ENCODE data around the gene CCAR1. TPM values are rescaled to one million over a fixed set of nuclear protein-coding genes. Genes with fewer than 3 reads are reported as not detected.
A peak's percentile ranks its signal among the peaks of the same experiment; 100 is the strongest.
"Not testable (repeated sequence)": the region's sequence is repeated elsewhere in the genome, so short reads cannot be mapped to it uniquely, and the experiment has no call there.

CCAR1 gene, protein sequence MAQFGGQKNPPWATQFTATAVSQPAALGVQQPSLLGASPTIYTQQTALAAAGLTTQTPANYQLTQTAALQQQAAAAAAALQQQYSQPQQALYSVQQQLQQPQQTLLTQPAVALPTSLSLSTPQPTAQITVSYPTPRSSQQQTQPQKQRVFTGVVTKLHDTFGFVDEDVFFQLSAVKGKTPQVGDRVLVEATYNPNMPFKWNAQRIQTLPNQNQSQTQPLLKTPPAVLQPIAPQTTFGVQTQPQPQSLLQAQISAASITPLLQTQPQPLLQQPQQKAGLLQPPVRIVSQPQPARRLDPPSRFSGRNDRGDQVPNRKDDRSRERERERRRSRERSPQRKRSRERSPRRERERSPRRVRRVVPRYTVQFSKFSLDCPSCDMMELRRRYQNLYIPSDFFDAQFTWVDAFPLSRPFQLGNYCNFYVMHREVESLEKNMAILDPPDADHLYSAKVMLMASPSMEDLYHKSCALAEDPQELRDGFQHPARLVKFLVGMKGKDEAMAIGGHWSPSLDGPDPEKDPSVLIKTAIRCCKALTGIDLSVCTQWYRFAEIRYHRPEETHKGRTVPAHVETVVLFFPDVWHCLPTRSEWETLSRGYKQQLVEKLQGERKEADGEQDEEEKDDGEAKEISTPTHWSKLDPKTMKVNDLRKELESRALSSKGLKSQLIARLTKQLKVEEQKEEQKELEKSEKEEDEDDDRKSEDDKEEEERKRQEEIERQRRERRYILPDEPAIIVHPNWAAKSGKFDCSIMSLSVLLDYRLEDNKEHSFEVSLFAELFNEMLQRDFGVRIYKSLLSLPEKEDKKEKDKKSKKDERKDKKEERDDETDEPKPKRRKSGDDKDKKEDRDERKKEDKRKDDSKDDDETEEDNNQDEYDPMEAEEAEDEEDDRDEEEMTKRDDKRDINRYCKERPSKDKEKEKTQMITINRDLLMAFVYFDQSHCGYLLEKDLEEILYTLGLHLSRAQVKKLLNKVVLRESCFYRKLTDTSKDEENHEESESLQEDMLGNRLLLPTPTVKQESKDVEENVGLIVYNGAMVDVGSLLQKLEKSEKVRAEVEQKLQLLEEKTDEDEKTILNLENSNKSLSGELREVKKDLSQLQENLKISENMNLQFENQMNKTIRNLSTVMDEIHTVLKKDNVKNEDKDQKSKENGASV
- polyA plus RNA-seq (ENCODE audit: insufficient read length in 4 of 4), result 100 to 1,000 TPM; 135 to 194 (median 170) TPM

DNA sequence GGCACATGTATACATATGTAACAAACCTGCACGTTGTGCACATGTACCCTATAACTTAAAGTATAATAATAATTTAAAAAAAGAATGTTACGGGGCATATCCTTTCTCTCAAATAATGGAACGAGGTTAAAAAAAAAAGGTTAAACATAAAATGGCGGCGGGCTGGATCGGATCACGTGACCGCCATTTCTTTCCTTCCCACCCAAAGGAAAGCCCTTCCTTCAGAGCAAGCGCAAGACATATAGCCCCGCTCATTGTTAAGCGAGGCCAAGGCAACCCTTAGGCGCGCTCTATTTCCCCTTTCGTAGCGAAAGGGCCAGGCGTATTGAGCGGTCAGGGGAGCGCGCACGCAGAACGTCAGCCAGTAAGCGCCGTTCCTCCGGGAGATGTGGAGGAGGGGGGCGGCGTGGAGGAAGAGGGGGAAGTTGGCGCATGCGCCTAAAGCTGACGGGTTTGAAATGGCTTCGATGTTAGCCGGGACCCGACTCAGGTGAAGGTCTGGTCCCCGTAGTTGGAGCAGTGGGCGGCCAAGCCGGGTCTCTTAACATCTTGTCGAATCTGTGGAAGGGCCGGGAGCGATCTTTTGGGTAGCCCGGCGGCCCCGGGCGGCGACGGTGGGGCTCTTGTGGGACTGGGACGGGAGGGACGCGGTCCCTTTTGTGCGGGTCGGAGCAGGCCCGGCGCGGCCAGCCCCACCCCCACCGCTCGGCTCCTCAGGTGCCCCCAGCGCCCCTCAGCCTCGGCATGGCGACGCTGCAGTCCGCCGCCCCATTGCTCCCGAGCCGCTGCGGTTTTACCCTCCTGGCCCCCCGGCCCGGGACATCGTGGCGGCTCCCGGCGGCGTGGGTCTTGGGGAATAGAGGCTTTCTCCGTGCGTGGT is at the start of gene CCAR1:
Gene CCAR1, plus strand, starts transcription at position 447 of the 880 bp plus-strand sequence. CDS start 1,266 bp downstream, outside the sequence.
- DNase-seq (ENCODE audit: low read depth in 4 of 4, low spot score in 3 of 4), result peak; percentile 97 to 98 (median 98)

DNA sequence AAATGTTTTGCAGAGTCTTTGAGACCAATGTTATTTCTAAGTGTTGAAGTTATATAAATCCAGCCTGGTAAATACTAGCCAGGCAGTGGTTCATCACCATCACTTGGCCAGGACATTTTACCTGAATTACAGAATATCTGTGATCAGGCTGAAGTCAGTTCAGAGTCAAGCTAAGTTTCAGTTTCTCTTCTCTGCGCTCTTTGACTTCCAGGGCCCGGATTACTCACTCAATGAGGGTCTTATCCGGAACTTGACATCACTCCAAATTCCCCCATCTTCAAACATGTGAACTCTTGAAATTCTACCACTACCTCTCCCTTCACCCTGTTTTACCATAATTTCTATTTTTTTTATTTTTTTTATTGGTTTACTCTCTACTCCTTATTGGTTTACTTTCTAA is 36.6 kb upstream of the CCAR1 start:
- no peak for DNase-seq (ENCODE audit: low read depth in 4 of 4, low spot score in 3 of 4)

DNA sequence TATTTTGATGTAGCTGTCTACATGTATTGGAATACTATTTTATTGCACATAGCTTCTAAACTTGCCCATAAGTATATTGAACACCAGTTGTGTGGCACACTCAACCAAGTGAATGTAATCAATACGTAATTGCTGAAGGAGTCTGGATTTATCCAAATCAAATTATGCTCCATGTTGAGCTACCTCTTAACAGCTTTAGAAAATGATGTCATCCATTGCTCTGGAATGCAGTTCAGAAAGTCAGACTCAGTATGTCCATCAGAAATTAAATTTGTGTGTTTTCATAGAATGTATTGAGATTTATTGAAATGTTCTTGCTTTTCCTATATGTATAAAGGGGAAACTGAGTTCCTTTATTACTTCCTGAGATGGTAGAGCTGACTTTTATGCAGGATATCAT is 25.0 kb upstream of the CCAR1 start:
- DNase-seq (ENCODE audit: low read depth in 4 of 4, low spot score in 3 of 4), result no peak

DNA sequence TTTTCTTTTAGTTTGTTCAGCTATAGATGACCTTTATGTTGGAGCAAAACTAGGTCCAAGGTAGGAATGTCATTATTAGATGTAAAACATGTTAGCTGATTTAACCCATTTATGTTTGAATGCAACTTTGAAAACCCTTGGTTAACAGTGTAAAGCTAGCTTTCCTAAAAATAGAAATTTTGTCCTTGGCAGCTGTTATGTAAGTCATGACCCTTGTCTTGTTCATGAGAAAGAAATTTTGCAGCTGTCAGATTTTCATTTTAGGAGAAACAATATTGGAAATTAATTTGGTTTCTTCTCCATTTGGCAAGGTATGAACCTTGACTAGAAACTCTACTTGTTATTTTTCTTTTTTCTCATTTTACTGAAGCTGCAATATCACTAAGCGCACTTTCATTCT is 23.9 kb upstream of the CCAR1 start:
- no peak for DNase-seq (ENCODE audit: low read depth in 4 of 4, low spot score in 3 of 4)

DNA sequence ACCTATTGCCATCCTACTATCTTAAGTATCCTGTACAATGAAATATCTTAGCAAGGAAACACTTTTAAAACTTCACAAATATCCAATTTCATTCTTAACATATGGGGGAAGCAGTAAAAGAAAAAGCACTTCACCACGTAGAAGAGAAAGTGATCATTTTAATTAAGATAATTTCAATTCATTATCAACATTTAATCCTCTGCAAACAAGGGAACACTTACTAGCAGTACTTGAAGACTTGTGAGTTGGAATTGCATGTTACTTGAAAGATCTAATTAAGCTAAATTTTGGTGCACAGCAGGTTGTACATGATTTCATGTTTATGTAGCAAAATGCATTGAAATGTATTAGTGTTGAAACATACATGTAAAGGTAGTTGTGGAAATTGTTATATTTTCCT is 20.8 kb upstream of the CCAR1 start:
- no peak for DNase-seq (ENCODE audit: low read depth in 4 of 4, low spot score in 3 of 4)

DNA sequence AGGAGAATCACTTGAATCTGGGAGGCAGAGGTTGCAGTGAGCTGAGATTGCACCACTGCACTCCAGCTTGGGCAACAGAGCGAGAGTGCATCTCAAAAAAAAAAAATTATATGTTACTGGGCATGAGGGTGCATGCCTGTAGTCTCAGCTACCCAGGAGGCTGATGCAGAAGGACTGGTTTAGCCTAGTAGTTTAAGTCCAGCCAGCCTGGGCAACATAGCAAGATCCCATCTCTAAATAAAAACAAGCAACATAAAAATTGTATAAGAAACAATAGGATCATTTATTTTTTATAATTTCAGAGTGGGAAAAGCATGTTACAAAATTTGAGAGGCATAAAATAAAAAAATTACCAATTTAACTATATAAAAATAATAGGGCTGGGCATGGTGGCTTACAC is 15.5 kb upstream of the CCAR1 start:
- DNase-seq (ENCODE audit: low read depth in 4 of 4, low spot score in 3 of 4), result no peak

DNA sequence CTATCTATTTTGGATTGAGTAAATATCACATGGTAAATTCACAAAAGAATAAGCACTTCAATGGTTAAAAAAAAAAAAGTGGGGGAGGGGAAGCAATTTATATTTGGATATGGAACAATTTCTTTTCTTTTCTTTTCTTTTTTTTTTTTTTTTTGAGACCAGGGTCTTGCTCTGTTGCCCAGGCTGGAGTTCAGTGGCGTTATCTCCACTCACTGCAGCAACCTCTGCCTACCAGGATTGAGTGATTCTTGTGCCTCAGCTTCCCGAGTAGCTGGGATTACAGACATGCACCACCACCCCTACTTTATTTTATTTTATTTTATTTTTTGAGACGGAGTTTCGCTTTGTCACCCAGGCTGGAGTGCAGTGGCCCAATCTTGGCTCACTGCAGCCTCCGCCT is 12.1 kb upstream of the CCAR1 start:
- DNase-seq (ENCODE audit: low read depth in 4 of 4, low spot score in 3 of 4), result not testable (repeated sequence)

DNA sequence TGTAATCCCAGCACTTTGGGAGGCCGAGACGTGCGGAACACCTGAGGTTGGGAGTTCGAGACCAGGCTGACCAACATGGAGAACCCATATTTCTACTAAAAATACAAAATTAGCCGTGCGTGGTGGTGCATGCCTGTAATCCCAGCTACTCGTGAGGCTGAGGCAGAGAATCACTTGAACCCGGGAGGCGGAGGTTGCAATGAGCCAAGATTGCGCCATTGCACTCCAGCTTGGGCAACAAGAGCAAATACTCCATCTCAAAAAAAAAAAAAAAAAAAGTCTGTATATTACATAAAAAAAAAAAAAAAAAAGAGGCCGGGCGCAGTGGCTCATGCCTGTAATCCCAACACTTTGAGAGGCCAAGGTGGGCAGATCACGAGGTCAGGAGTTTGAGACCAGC is 8.0 kb upstream of the CCAR1 start:
- DNase-seq (ENCODE audit: low read depth in 4 of 4, low spot score in 3 of 4), result not testable (repeated sequence)

DNA sequence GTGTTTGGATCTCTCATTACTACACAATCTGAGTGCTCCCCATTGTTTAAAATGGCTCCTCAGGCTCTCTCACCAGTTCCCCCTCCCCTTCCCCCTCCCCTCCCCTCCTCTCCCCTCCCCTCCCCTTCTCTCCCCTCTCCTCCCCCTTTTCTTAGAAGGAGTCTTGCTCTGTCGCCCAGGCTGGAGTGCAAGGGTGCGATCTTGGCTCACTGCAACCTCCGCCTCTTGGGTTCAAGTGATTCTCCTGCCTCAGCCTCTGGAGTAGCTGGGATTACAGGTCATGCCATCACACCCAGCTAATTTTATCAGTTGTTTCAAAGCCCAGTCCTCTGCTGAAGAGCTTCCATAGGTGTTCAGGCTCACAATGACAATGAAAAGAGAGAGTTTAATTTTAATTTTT is 3.6 kb upstream of the CCAR1 start:
- DNase-seq (ENCODE audit: low read depth in 4 of 4, low spot score in 3 of 4), result no peak

DNA sequence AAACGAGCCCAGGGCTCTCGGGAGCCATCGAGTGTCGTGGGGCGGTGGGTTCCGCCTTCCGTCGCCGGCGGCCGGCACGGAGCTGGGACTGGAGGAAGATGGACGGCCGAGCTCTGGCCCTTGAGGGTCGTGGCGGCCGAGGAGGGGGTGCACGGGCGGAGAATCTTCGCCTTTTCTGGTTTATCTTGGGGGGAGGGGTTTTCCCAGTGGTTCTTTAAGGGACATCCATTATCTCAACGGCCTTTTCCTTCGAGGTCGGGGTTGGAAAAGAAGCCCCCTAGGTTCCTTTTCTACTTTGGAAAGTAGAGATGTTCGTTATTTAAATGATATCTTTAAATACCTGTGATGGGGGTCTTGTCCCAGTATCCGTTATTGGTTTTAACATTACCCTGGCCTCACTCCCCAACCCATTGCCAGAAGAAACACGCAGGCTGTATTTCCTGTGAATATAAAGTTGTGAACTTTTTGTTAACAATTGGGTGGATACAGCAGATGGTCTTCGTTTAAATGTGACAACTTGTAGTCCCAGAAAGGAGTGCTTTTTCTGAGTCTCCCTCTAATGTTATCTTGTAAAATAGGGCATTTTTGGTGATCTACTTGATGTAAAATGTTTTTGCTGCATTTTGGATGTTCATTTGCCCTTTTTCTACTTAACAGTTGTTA is 765 bp downstream of the CCAR1 start:
- DNase-seq (ENCODE audit: low read depth in 4 of 4, low spot score in 3 of 4), result peak in 3 of 4 donors; percentile 27 to 28 (median 28)

DNA sequence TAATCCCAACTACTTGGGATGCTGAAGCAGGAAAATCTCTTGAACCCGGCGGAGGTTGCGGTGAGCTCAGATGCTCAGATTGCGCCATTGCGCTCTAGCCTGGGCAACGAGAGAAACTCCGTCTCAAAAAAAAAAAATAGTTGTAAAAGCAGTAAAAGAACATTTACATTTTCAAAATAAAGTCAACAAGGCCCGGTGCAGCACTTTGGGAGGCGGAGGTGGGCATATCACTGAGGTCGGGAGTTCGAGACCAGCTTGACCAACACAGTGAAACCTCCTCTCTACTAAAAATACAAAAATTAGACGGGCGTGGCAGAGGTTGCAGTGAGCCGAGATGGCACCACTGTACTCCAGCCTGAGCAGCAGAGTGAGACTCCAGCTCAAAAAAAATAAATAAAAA is 4.0 kb downstream of the CCAR1 start:
- DNase-seq (ENCODE audit: low read depth in 4 of 4, low spot score in 3 of 4), result no peak

DNA sequence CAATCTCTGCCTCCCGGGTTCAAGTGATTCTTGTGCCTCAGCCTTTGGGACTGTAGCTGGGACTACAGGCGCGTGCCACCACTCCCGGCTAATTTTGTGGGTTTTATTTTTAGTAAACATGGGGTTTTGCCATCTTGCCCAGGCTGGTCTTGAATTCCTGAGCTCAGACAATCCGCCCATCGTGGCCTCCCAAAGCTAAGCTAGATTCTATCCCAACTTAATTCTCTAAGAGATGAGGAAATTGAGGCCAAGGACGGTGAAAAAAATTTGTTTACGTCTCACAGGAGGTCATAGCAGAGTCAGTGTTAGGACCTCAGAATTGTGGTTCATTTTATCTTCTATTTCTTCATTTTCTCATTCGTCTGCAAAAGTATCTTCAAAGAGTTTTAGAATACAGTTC is 6.1 kb downstream of the CCAR1 start:
- DNase-seq (ENCODE audit: low read depth in 4 of 4, low spot score in 3 of 4), result no peak

DNA sequence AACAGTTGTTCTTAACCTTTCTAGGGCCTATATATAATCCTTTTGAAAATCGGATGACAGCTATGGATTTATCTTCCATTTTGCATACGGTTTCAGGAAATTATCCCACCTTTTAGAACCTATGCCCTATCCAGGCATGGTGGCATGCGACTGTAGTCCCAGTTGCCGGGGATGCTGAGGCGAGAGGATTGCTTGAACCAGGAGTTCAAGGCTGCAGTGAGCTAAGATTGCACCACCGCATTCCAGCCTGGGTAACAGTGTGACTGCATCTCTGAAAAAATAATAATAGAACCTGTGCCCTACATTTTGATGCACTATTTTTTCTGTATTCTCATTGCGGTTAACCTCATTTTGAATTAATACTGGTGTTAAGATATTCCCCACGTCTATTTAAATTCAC is 11.6 kb downstream of the CCAR1 start:
- DNase-seq (ENCODE audit: low read depth in 4 of 4, low spot score in 3 of 4), result no peak

DNA sequence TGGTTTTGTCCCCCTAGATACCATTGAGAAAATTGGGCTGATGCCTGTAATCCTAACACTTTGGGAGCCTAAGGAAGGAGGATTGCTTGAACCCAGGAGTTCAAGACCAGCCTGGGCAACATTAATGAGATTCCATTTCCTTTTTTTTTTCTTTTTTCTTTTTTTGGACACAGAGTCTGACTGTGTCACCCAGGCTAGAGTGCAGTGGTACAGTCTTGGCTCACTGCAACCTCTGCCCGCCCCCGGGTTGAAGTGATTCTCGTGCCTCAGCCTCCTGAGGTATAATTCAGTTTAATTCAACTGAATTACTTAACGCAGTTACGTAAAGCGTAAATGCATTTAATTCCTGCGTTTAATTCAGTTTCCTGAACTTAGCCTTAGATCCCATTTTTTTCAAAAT is 13.3 kb downstream of the CCAR1 start:
- DNase-seq (ENCODE audit: low read depth in 4 of 4, low spot score in 3 of 4), result no peak

DNA sequence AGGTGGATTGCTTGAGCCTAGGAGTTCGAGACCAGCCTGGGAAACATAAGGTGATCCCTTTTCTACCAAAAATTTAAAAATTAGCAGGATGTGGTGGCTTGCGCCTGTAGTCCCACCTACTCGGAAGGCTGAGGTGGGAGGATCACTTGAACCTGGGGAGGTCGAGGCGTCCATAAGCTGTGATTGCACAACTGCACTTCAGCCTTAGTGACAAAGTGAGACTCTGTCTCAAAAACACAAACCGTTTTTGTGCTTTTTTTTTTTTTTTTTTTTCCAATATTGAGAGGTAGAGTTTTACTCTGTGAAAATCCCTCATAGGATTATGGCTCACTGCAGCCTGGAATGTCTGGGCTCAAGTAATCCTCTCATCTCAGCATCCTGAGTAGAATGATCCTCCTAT is 14.1 kb downstream of the CCAR1 start:
- DNase-seq (ENCODE audit: low read depth in 4 of 4, low spot score in 3 of 4), result no peak

DNA sequence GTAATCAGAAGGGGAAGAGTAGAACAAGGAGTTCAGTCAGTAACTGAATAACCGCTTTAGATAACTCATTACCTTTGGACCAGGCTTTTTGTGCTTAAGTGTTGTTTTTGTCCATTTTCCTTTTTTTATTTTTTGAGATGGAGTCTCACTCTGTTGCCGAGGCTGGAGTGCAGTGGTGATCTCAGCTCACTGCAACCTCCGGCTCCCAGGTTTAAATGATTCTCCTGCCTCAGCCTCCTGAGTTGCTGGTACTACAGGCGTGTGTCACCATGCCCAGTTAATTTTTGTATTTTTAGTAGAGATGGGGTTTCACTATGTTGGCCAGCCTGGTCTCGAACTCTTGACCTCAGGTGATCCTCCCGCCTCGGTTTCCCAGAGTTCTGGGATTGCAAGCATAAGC is 14.7 kb downstream of the CCAR1 start:
- not testable (repeated sequence) for DNase-seq (ENCODE audit: low read depth in 4 of 4, low spot score in 3 of 4)

DNA sequence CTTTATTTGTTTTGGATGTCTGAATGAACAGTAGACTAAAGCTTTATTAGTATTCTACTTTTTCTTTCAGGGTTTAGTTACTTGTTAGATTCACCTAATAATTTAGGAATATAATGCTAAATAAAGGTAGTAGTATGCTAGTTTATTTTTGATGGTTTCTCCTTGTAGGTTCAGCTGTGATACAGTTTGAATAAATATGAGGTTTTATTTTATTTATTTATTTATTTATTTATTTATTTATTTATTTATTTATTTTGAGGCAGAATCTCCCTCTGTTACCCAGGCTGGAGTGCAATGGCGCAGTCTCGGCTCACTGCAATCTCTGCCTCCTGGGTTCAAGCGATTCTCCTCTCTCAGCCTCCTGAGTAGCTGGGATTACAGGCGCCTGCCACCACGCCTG is 19.6 kb downstream of the CCAR1 start:
- DNase-seq (ENCODE audit: low read depth in 4 of 4, low spot score in 3 of 4), result not testable (repeated sequence)

DNA sequence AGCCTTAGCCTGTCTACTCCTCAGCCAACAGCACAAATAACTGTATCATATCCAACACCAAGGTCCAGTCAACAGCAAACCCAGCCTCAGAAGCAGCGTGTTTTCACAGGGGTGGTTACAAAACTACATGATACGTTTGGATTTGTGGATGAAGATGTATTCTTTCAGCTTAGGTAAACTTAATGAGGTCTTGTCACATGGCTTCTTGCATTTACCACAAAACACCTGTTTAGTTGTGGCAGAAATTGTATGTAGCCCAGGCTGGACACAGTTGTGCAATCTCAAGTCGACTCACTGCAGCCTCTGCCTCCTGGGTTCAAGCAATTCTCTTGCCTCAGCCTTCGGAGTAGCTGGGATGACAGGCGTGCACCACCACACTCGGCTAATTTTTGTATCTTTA is 21.4 kb downstream of the CCAR1 start:
- no peak for DNase-seq (ENCODE audit: low read depth in 4 of 4, low spot score in 3 of 4)

DNA sequence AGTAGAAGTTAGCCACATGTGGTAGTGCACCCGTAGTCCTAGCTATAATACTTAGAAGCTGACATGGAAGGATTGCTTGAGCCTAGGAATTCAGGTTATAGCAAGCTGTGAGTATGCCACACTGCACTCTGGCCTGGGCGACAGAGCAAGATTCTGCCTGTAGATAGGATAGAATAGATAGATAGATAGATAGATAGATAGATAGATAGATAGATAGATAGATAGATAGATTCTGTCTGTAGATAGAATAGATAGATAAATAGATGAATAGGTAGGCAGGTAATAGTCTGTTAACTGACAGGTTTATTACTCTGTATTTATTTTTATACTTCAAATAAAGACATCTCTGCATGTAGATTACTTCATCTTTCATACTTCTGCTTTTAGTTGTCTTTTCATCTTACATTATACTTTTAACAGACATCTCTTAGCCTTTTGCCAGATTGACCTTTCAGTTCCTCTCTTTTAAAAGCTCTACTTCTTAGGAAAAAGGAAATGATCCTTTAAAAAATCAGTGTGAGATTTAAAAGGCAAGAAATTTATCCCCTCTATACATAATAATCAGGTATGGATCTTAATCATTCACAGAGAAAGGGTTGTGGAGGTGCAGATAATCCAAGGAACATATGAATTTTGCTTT is 31.8 kb downstream of the CCAR1 start:
- DNase-seq (ENCODE audit: low read depth in 4 of 4, low spot score in 3 of 4), result no peak
